Left ventricle myocardium inferior (tissue), 1 donor: ENCODE results near the gene GLS. TPM values are rescaled to one million over a fixed set of nuclear protein-coding genes. Genes with fewer than 3 reads are reported as not detected.

Experiments
- DNase-seq: peaks from one replicate; pipeline ENCODE4 v3.0.0-alpha.2; 2020
- H3K27ac ChIP-seq: fragments of 200-600 bp; replicated peaks from 2 replicates; pipeline ENCODE4 v1.8.0; 2021
- H3K27me3 ChIP-seq: fragments of 200-600 bp; 2 replicates; pipeline ENCODE4 v1.8.0; 2021; ENCODE audit warnings: low read depth
- H3K36me3 ChIP-seq: fragments of 200-600 bp; 2 replicates; pipeline ENCODE4 v1.8.0; 2021
- H3K4me1 ChIP-seq: fragments of 200-600 bp; 2 replicates; pipeline ENCODE4 v1.8.0; 2021
- H3K4me3 ChIP-seq: fragments of 200-600 bp; 2 replicates; pipeline ENCODE4 v1.8.0; 2021; ENCODE audit warnings: mild to moderate bottlenecking, moderate library complexity
- H3K9me3 ChIP-seq: fragments of 200-600 bp; replicated peaks from 2 replicates; pipeline ENCODE4 v1.8.0; 2021
- CTCF ChIP-seq: fragments of 200-600 bp; IDR thresholded peaks from 2 replicates; pipeline ENCODE4 v1.8.0; 2021; ENCODE audit warnings: antibody characterized with exemption, mild to moderate bottlenecking, borderline replicate concordance
- intact Hi-C: fragments of 100-400 bp; cut with micrococcal nuclease; formaldehyde crosslinking; loops from one replicate; pipeline ENCODE4 v1.11.0; 2022
- total RNA-seq: library from RNA; stranded (reverse); fragmentation: NEBNext Ultra II Directional; extraction: Animal tissue kit (Norgen Biotek cat#: 25700); gene quantifications from one replicate; pipeline ENCODE4 v1.2.1, GENCODE V29; 2021
- donor health status: DM: no; HTN: yes; CAD: no; lungs with severe emphysema.

GLS gene
- total RNA-seq, 1 donor from 2014 or later: 48.4 TPM

- H3K4me1 ChIP-seq: peaks cover 8% of the 10 kb centered on the region
- H3K9me3 ChIP-seq: no peaks in the 10 kb centered on the region
- H3K4me3 ChIP-seq: no peak overlapping the region
- TF ChIP-seq CTCF: no peak
- intact Hi-C loops: no loop called here
- no peak overlapping the region for H3K27ac ChIP-seq
- no peak for DNase-seq
- peaks cover 42% of the 10 kb centered on the region for H3K36me3 ChIP-seq
- no peaks in the 10 kb centered on the region for H3K27me3 ChIP-seq
These were observed 32.1 kb downstream of the GLS start for GRCh38 chr2:190912726-190913125.

- DNase-seq: no peak
- TF ChIP-seq CTCF: no peak
- intact Hi-C loops: no loop called here
- no peaks in the 10 kb centered on the region for H3K9me3 ChIP-seq
- peaks cover 47% of the 10 kb centered on the region for H3K36me3 ChIP-seq
- H3K27me3 ChIP-seq: no peaks in the 10 kb centered on the region
- H3K27ac ChIP-seq: no peak overlapping the region
- H3K4me1 ChIP-seq: peaks cover 8% of the 10 kb centered on the region
- H3K4me3 ChIP-seq: no peak overlapping the region
These were observed 33.1 kb downstream of the GLS start for GRCh38 chr2:190913725-190914124.

- Histone ChIP-seq H3K27ac (no peak overlapping the region), H3K4me3 (no peak overlapping the region), H3K36me3 (peaks cover 44% of the 10 kb centered on the region), H3K4me1 (no peaks in the 10 kb centered on the region), H3K9me3 (no peaks in the 10 kb centered on the region), H3K27me3 (no peaks in the 10 kb centered on the region)
- no peak for DNase-seq
- intact Hi-C loops: no loop called here
- no peak for TF ChIP-seq CTCF
These were observed 36.2 kb downstream of the GLS start for GRCh38 chr2:190916829-190917228.

- intact Hi-C loops: no loop called here
- Histone ChIP-seq H3K9me3 (no peaks in the 10 kb centered on the region), H3K27me3 (no peaks in the 10 kb centered on the region), H3K27ac (no peak overlapping the region), H3K36me3 (peaks cover 60% of the 10 kb centered on the region), H3K4me1 (peaks cover 8% of the 10 kb centered on the region), H3K4me3 (no peak overlapping the region)
- TF ChIP-seq CTCF: no peak
- no peak for DNase-seq
These were observed 39.5 kb downstream of the GLS start for GRCh38 chr2:190920085-190920484.

- H3K36me3 ChIP-seq: peaks cover 73% of the 10 kb centered on the region
- no peak overlapping the region for H3K27ac ChIP-seq
- intact Hi-C loops: no loop called here
These were observed 41.8 kb downstream of the GLS start for GRCh38 chr2:190922376-190922775.

More at GRCh38 chr2:190922376-190922775, 41.8 kb downstream of the GLS start:
- Histone ChIP-seq H3K4me3 (no peak overlapping the region), H3K9me3 (no peaks in the 10 kb centered on the region), H3K27me3 (no peaks in the 10 kb centered on the region), H3K4me1 (peaks cover 8% of the 10 kb centered on the region)
- no peak for TF ChIP-seq CTCF
- no peak for DNase-seq
